NCI-H1417 treated with DMSO at 0.1 percent for 48 hours (cell line): ENCODE measurements around the gene ERN1.
A peak's percentile ranks its signal among the peaks of the same experiment; 100 is the strongest.

Source experiments
- DNase-seq: peaks from one replicate; lab custom pipeline; 2025; lab: John Stamatoyannopoulos, UW

Gene ERN1

DNA sequence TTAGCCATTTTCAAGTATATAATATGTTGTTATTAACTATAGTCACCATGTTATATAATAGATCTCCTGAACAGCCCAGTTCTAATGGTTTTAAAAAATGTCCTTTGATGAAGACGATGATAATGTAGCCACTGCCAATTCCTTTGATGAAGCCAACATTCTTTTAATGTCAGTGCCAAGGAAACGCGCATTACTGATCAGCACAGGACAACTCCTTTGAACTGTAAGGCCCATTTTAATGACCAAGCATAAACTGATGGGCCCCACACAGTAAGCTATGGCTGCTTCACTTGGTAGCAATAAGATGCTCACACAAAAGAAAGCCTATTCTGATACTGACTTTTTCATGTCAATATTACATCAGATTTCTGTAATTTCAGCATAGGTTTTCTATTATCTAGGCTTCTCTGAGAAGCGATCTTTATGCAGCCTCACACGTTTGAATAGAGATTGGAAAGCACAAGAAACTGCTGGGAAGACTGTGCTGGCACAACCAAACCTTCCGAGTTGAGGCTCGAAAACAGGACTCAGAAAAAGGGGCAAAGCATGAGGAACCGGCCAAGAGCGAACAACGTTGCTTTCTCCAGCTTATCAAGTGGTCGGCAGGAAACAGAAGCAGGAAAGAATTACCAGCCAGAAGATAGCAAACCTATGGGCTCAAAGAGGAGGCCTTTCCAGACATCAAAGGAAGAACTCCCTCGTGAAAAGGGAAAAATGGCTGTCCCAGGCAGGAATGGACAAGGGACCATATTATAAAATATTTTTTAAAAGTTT, 19.4 kb downstream of the ERN1 start:
- no peak for DNase-seq

DNA sequence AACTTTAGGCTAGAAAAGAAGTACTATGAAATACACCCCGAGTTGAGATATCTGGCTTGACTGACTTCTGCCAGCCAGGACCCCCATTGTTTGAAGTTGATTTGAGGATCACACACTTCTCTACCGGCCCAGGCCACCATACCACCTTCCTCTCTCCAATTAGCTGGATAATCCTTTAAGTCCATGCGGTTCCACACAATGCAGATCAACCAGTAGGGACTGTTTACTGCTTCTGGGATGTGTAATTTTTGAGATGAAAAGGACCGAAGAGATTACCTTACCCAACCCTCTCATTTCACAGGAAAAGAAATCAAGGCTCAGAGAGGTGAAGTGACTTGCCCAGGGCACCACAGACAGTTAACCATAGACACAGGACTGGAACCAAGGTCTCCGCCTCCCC, 20.5 kb downstream of the ERN1 start:
- DNase-seq, result no peak

GRCh38 chr17:64107500-64108236, 22.3 kb downstream of the ERN1 start:
- no peak for DNase-seq

DNA sequence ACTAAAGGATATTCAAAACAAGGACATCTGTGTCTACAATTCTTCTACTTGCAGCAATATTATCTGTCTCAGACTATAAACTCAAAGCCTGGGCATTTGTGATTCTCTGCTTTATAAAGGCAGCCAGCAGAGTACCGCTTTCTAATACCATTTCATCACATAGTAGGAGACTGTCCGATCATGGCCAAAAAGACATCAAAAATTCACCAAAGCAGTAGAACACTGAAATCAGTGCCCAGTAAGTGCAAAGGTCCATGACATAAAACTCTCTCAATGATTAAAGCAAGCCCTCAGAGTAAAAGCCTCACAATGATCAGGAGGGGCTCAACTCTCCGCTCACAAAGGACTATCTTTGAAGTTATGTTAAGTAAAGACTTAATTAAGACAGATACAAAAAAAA, 23.0 kb downstream of the ERN1 start:
- no peak for DNase-seq

DNA sequence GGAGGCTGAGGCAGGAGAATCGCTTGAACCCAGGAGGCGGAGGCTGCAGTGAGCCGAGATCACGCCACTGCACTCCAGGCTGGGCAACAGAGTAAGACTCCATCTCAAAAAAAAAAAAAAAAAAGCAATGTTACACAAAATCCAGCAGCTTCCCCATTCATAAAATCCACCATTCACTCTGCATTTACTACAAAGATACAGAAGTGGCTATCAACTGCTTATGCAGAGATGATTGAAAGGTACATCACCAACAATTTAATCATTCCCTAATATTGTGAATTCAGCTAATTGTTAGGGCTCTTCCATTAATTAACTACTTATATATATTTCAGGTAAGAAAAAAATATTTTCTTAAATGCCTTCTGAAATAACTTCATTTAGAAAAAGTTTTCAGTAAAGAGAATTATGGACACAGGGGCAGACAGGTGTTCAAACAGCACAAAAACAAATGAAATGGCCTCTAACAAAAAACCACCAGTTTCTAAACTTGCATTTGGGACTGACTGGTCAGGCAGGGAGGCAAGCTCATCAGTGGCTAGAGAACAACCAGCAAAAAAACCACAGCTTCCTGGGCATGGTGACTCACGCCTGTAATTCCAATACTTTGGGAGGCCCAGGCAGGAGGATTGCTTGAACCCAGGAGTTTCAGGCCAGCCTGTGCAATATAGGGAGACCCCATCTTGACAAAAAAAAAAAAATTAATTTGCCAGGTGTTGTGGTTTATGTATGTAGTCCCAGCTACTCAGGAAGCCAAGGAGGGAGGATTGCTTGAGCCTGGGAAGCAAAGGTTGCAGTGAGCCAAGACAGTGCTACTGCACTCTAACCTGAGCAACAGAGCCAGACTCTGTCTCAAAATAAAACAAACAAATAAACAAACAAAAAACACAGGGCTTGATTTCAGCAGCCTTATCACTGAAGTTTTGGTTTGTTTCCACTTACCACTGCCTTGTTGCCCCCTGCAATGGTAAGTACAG, 26.3 kb downstream of the ERN1 start:
- DNase-seq, result no peak

DNA sequence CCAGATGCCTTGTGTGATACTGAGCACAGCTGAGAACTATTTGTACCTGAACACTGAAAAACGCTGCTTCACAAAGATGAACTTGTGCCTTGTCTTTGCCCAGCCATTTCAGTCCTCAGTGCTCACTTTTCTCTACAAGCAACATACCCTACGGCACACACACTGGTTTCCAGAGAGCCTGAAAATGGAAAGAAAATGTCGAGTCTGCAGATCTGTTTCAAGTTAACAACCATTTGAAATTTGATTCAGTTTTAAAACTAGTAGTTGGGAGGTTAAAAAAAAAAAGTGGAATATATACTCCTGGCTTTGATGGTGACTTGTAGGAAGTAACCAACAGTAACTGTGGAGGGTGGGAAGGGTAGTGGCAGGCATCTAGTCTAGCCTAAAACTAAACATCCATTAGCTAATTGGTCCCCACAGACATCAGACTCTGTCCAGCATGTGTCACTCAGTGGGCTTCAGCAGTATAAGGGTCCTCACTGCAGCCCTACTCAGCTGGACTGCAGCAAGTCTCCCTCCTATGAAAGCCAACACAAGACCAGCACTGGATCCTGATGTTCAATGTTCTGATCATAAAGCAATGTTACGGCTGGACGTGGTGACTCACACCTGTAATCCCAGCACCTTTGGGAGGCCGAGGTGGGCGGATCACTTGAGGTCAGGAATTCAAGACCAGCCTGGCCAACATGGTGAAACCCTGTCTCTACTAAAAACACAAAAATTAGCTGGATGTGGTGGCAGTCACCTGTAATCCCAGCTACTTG, 27.1 kb downstream of the ERN1 start:
- DNase-seq, result no peak

GRCh38 chr17:64099543-64099942, 30.4 kb downstream of the ERN1 start:
- no peak for DNase-seq

- DNase-seq, result no peak
Measured at GRCh38 chr17:64097196-64097936, 32.6 kb downstream of the ERN1 start.

- no peak for DNase-seq
Measured at GRCh38 chr17:64096037-64096436, 33.9 kb downstream of the ERN1 start.

GRCh38 chr17:64095144-64095882, 34.6 kb downstream of the ERN1 start:
- DNase-seq, result peak; percentile 51

- no peak for DNase-seq
Measured at GRCh38 chr17:64094412-64094811, 35.5 kb downstream of the ERN1 start.

DNA sequence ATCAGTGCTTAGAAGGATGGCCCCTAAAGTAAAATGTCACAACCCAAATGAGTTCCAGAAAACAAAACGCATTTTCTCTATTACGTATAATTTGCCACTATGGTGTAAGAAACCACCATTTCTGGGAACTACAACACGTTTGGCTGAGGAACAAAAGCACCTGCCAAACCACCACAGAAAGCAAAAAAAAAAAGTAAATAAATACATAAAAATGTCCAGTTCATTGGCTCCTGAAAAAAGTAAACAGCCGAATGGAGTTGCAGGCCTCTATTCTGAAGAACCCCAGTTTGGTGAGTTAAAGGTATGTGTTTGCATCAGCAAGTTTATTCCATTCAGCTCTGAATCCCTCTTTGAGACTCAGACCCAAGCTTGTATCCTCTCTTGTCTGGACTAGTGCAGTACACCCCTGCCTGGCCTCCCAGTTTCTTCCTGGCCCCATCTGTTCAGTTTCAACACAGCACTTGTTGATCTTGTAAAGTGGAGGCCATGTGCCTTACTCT, 36.9 kb downstream of the ERN1 start:
- no peak for DNase-seq

DNA sequence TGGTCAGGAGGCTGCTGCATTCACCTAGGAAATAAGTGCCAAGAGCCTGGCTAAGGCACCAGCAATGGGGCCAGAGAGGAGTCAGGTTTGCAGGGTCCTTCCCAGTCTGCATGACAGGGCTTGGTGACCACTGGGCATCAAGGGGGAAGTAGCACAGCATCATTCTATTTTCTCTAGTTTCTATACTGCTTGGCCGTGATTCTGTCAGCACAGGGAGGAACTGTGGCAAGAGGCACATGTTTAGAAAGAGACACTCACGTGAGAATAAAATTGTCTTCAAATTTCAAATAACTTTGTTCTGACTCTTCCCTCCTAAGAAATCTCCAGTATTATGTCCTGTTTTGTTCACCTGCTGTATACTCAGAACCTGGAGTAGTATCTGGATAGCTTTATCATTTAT, 37.8 kb downstream of the ERN1 start:
- DNase-seq, result no peak

GRCh38 chr17:64091571-64091970, 38.4 kb downstream of the ERN1 start:
- no peak for DNase-seq

GRCh38 chr17:64091116-64091515, 38.8 kb downstream of the ERN1 start:
- DNase-seq, result no peak

- DNase-seq, result no peak
Measured at GRCh38 chr17:64090144-64090543, 39.8 kb downstream of the ERN1 start.

- no peak for DNase-seq
Measured at GRCh38 chr17:64087252-64088005, 42.5 kb downstream of the ERN1 start.

- no peak for DNase-seq
Measured at GRCh38 chr17:64085650-64086005, 44.3 kb downstream of the ERN1 start.

DNA sequence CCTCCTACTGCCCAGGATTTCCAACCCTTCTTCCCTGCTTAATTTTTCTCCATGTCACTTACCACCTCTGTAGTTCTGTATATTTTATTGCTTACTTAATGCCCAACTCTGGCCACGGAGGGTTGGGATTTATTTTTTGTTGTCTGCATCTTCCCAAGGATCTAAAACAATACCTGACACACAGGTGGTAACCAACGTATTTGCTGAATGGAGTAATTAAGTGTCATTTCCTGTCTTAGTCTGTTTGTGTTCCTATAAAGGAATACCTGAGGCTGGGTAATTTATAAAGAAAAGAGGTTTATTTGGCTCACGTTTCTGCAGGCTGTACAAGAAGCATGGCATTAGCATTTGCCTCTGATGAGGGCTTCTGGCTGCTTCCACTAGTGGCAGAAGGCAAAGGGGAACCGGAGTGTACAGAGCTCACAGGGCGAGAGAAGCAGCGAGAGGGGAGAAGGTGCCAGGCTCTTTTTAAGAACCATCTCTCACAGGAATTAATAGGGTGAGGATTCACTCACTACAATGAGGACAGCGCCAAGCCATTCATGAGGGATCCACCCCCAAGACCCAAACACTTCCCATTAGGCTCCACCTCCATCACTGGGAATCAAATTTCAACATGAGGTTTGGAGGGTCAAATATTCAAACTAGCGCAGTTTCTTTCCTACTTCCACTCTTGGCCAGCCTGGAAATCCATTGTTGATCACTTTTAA, 44.8 kb downstream of the ERN1 start:
- no peak for DNase-seq
